Coronary artery (tissue), 2 donors: ENCODE data around the gene MAPK9.

Experiments
- DNase-seq: peaks from one replicate; pipeline ENCODE4 v3.0.0-alpha.2; 2017; ENCODE audit warnings: low spot score
- H3K27ac ChIP-seq, 2 donors: fragments of 200-600 bp; sonication (generic); one replicate each; pipeline ENCODE4 v1.5.1; 2016 to 2019
- H3K4me3 ChIP-seq: fragments of 200-600 bp; sonication (generic); 2 replicates; pipeline ENCODE4 v1.5.1; 2016; ENCODE audit warnings: mild to moderate bottlenecking, moderate library complexity
- TF ChIP-seq, protein P1 (sequence below): fragments of 200-600 bp; sonication (generic); IDR thresholded peaks from one replicate; pipeline ENCODE4 v1.5.1; 2019; ENCODE audit warnings: antibody characterized with exemption

The MAPK9 gene

DNA sequence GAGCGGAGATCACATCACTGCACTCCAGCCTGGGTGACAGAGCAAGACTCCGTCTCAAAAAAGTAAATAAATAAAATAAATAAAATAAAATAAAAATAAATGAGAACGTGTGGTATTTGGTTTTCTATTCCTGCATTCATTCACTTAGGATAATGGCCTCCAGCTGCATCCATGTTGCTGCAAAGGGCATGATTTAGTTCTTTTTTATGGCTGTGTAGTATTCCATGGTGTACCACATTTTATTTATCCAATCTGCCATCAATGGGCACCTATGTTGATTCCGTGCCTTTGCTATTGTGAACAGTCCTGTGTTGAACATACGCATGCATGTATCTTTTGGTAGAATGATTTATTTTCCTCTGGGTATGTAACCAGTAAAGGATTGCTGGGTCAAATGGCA lies 74.1 kb downstream of the MAPK9 start:
- Histone ChIP-seq H3K27ac (no peak overlapping the region), H3K4me3 (no peak overlapping the region)
- DNase-seq = no peak
- TF ChIP-seq, protein P1, sequence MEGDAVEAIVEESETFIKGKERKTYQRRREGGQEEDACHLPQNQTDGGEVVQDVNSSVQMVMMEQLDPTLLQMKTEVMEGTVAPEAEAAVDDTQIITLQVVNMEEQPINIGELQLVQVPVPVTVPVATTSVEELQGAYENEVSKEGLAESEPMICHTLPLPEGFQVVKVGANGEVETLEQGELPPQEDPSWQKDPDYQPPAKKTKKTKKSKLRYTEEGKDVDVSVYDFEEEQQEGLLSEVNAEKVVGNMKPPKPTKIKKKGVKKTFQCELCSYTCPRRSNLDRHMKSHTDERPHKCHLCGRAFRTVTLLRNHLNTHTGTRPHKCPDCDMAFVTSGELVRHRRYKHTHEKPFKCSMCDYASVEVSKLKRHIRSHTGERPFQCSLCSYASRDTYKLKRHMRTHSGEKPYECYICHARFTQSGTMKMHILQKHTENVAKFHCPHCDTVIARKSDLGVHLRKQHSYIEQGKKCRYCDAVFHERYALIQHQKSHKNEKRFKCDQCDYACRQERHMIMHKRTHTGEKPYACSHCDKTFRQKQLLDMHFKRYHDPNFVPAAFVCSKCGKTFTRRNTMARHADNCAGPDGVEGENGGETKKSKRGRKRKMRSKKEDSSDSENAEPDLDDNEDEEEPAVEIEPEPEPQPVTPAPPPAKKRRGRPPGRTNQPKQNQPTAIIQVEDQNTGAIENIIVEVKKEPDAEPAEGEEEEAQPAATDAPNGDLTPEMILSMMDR = no peak

- Histone ChIP-seq H3K27ac (no peak overlapping the region), H3K4me3 (no peak overlapping the region)
- no peak for DNase-seq
- TF ChIP-seq, protein P1 = no peak
Observed at GRCh38 chr5:180216646-180217171, 75.2 kb downstream of the MAPK9 start.

GRCh38 chr5:180215783-180216630 lies 75.9 kb downstream of the MAPK9 start:
- Histone ChIP-seq H3K4me3 (no peak overlapping the region), H3K27ac (no peak overlapping the region)
- DNase-seq = no peak
- TF ChIP-seq, protein P1 = no peak

- no peak overlapping the region for H3K27ac ChIP-seq
- TF ChIP-seq, protein P1 = no peak
- H3K4me3 ChIP-seq = no peak overlapping the region
- DNase-seq = no peak
Observed at GRCh38 chr5:180214870-180215770, 76.8 kb downstream of the MAPK9 start.

- no peak for DNase-seq
- TF ChIP-seq, protein P1 = no peak
- no peak overlapping the region for H3K4me3 ChIP-seq
- H3K27ac ChIP-seq = no peak overlapping the region
Observed at GRCh38 chr5:180213657-180214207, 78.2 kb downstream of the MAPK9 start.

- DNase-seq = no peak
- no peak overlapping the region for H3K27ac ChIP-seq
- TF ChIP-seq, protein P1 = no peak
- H3K4me3 ChIP-seq = no peak overlapping the region
Observed at GRCh38 chr5:180213256-180213600, 78.7 kb downstream of the MAPK9 start.
